PC-9 (cell line): ENCODE data around the gene IBA57.

Source experiments
- EZH2 ChIP-seq: fragments of 200-600 bp; sonication (generic); IDR thresholded peaks from 2 replicates; pipeline ENCODE4 v1.8.0; 2017; ENCODE audit warnings: antibody characterized with exemption, low read depth
- TF ChIP-seq, protein P1 (sequence below): fragments of 200-600 bp; sonication (generic); conservative IDR thresholded peaks from 2 replicates; pipeline ENCODE4 v1.6.1; 2017; ENCODE audit warnings: mixed run types, antibody characterized with exemption, mild to moderate bottlenecking, moderate library complexity

DNA sequence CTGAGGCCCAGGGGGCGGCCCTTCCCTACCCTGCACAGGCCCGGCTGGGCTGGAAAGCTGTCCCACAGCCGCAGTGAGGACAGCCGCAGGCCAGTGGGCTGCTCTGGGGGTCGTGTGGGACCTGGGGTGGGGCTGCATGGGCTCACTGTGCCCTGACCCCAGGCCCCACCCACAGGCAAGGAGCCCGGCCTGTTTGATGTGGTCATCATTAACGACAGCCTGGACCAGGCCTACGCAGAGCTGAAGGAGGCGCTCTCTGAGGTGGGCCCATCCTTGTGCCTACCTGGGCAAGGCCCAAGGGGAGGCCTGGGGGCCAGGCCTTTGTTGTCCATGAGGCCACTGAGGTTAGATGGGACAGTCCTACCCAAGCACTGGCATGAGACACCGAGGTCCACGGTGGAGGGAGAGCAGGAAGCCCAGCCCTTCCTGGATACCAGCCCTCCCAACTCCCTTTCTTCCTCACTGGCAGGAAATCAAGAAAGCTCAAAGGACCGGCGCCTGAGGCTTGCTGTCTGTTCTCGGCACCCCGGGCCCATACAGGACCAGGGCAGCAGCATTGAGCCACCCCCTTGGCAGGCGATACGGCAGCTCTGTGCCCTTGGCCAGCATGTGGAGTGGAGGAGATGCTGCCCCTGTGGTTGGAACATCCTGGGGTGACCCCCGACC, 17.3 kb upstream of the IBA57 start:
- TF ChIP-seq, protein P1, sequence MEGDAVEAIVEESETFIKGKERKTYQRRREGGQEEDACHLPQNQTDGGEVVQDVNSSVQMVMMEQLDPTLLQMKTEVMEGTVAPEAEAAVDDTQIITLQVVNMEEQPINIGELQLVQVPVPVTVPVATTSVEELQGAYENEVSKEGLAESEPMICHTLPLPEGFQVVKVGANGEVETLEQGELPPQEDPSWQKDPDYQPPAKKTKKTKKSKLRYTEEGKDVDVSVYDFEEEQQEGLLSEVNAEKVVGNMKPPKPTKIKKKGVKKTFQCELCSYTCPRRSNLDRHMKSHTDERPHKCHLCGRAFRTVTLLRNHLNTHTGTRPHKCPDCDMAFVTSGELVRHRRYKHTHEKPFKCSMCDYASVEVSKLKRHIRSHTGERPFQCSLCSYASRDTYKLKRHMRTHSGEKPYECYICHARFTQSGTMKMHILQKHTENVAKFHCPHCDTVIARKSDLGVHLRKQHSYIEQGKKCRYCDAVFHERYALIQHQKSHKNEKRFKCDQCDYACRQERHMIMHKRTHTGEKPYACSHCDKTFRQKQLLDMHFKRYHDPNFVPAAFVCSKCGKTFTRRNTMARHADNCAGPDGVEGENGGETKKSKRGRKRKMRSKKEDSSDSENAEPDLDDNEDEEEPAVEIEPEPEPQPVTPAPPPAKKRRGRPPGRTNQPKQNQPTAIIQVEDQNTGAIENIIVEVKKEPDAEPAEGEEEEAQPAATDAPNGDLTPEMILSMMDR: no peak
- no peak for TF ChIP-seq EZH2
